NT2/D1 (cell line): ENCODE measurements around the gene SMIM7.

ENCODE experiments used
- DNase-seq: peaks from one replicate; pipeline ENCODE4 v3.0.0-alpha.2; 2011; ENCODE audit warnings: low read depth, low spot score
- H3K27me3 ChIP-seq: 2 replicates; pipeline ENCODE4 v1.6.0; 2011; ENCODE audit warnings: mild to moderate bottlenecking; ENCODE audit not compliant: insufficient read length, insufficient read depth
- H3K36me3 ChIP-seq: 2 replicates; pipeline ENCODE4 v1.6.1; 2011; ENCODE audit warnings: mild to moderate bottlenecking, low read length, mixed read lengths; ENCODE audit not compliant: insufficient read depth, insufficient read length
- H3K4me1 ChIP-seq: 2 replicates; pipeline ENCODE4 v1.5.1; 2011; ENCODE audit not compliant: insufficient read depth, insufficient read length
- H3K4me3 ChIP-seq: 2 replicates; pipeline ENCODE4 v1.5.1; 2011; ENCODE audit warnings: low read depth; ENCODE audit not compliant: insufficient read length
- H3K9ac ChIP-seq: 2 replicates; pipeline ENCODE4 v1.6.0; 2011; ENCODE audit warnings: low read depth; ENCODE audit not compliant: insufficient read length
- H3K9me3 ChIP-seq: 2 replicates; pipeline ENCODE4 v1.5.1; 2011; ENCODE audit warnings: mild to moderate bottlenecking, low read length; ENCODE audit not compliant: insufficient read depth
- SUZ12 ChIP-seq: IDR thresholded peaks from 2 replicates; pipeline ENCODE4 v1.6.1; 2011; ENCODE audit not compliant: insufficient read length, insufficient read depth; ENCODE audit errors: extremely low read depth
- YY1 ChIP-seq: IDR thresholded peaks from 2 replicates; pipeline ENCODE4 v1.6.1; 2011; ENCODE audit not compliant: insufficient read length, insufficient read depth
- ZNF274 ChIP-seq: IDR thresholded peaks from 2 replicates; pipeline ENCODE4 v1.6.1; 2011; ENCODE audit warnings: mild to moderate bottlenecking, low read depth, low read length

The SMIM7 gene

GRCh38 chr19:16623066-16623465 lies 36.9 kb downstream of the SMIM7 start:
- DNase-seq, result no peak
- Histone ChIP-seq H3K9ac (no peak overlapping the region), H3K4me3 (no peak overlapping the region), H3K36me3 (peaks cover 50% of the 10 kb centered on the region), H3K4me1 (peaks cover 21% of the 10 kb centered on the region), H3K27me3 (no peaks in the 10 kb centered on the region), H3K9me3 (no peaks in the 10 kb centered on the region)
- TF ChIP-seq ZNF274, result no peak
- TF ChIP-seq SUZ12, result no peak
- TF ChIP-seq YY1, result no peak

DNA sequence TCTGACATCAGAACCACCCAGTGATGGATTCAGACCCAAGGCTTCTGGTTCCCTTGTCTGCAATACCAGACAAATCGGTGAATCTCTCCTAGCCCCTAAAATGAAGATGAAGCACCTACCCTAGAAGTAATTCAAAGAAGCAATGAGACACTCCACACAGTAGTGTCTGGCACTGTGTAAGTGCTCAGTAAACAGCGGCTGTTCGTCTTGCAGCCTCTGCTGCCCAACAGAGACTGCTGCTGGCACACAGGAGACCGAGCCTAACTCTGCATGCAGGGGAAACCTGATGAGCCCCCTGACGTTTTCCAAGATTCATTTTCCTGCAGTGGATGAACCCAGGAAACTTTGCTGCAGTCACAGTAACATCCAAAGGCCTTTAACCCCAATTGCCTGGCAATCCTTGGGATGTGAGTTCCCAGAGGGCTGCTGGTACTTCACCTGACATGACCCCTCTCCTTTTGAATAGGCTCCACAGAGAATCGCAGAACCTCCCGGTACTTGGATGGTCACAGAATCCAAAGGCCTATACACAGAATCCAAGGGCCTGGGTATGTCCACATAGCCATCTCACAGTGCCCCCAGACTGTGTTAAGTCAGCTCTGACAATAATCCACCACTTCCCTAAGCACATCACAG lies 38.7 kb downstream of the SMIM7 start:
- H3K36me3 ChIP-seq, result peaks cover 51% of the 10 kb centered on the region
- H3K4me3 ChIP-seq, result no peak overlapping the region
- no peak overlapping the region for H3K9ac ChIP-seq
- no peak for TF ChIP-seq ZNF274
- TF ChIP-seq SUZ12, result no peak
- no peak for TF ChIP-seq YY1
- no peaks in the 10 kb centered on the region for H3K9me3 ChIP-seq
- H3K27me3 ChIP-seq, result no peaks in the 10 kb centered on the region
- DNase-seq, result no peak
- H3K4me1 ChIP-seq, result peaks cover 32% of the 10 kb centered on the region

DNA sequence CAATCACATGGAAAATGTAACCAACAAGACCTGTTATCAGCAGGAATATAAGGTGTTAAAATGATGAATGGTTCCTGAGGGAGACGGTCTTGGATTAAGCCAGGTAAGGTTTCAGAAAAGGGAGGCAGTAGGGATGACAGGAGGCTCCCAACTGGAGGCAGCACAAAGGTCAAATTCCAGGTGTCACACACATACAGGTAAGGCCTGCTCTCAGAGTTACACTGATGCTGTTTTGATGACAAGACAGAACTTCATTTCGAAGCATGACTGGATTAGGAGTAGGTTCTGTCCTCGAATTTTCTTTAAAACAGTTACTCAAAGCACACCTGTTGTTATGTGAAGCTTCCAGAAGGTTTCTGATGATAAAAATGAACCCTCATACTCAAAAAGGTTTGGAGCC lies 39.4 kb downstream of the SMIM7 start:
- H3K36me3 ChIP-seq, result peaks cover 50% of the 10 kb centered on the region
- H3K4me3 ChIP-seq, result no peak overlapping the region
- TF ChIP-seq SUZ12 (no peak), YY1 (no peak), ZNF274 (no peak)
- no peak for DNase-seq
- H3K9me3 ChIP-seq, result no peaks in the 10 kb centered on the region
- H3K4me1 ChIP-seq, result peaks cover 34% of the 10 kb centered on the region
- H3K27me3 ChIP-seq, result no peaks in the 10 kb centered on the region
- no peak overlapping the region for H3K9ac ChIP-seq

DNA sequence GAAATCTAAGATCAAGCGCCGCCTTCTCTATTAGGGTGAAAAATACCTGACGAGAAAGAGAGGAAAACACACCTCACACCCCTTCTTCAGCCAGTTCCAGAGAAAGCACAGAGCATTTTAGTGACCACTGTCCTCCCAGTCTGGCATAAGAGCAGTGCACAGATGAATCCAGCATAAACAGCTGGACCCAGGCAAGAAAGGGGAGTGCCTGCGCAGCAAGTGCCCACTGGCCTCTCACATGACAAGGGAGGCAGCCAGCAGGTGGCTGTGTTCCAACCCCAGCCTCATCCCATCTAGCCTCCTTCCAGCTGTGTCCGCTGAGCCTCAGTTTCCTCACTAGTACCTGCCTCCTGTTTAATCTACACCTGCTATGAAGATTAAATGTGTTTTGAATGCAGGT lies 39.9 kb downstream of the SMIM7 start:
- H3K9ac ChIP-seq, result no peak overlapping the region
- H3K4me3 ChIP-seq, result no peak overlapping the region
- H3K9me3 ChIP-seq, result no peaks in the 10 kb centered on the region
- H3K36me3 ChIP-seq, result peaks cover 45% of the 10 kb centered on the region
- no peak for TF ChIP-seq ZNF274
- no peak for TF ChIP-seq SUZ12
- TF ChIP-seq YY1, result no peak
- DNase-seq, result no peak
- H3K27me3 ChIP-seq, result no peaks in the 10 kb centered on the region
- peaks cover 35% of the 10 kb centered on the region for H3K4me1 ChIP-seq

- no peaks in the 10 kb centered on the region for H3K27me3 ChIP-seq
- no peak for TF ChIP-seq SUZ12
- no peak for TF ChIP-seq ZNF274
- TF ChIP-seq YY1, result no peak
- H3K36me3 ChIP-seq, result peaks cover 40% of the 10 kb centered on the region
- peaks cover 37% of the 10 kb centered on the region for H3K4me1 ChIP-seq
- H3K9me3 ChIP-seq, result no peaks in the 10 kb centered on the region
- DNase-seq, result no peak
- H3K4me3 ChIP-seq, result no peak overlapping the region
- no peak overlapping the region for H3K9ac ChIP-seq
These were observed 40.5 kb downstream of the SMIM7 start for GRCh38 chr19:16619457-16619856.

- DNase-seq, result no peak
- no peak for TF ChIP-seq YY1
- no peak for TF ChIP-seq ZNF274
- no peak for TF ChIP-seq SUZ12
- Histone ChIP-seq H3K9me3 (no peaks in the 10 kb centered on the region), H3K4me3 (no peak overlapping the region), H3K9ac (no peak overlapping the region), H3K36me3 (peaks cover 33% of the 10 kb centered on the region), H3K4me1 (peaks cover 37% of the 10 kb centered on the region), H3K27me3 (no peaks in the 10 kb centered on the region)
These were observed 41.7 kb downstream of the SMIM7 start for GRCh38 chr19:16618248-16618647.

DNA sequence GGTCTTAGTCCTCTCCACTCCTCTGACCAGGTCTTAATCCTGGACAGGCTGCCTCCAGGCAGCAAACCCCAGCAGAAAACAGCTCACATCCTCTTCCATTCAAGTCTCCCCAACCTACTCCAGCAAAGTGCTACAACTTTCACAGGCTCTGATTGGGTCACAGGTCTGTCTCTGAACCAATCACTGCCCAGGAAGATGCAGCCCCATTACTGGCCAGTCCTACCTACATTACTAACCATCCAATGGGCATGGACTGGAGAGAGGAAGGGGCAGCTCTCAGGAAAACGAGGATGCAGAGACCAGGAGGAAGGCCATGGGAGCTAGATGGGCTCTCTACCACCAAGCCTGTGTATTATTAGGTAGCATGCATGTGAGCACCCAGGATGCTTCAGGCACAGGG lies 44.1 kb downstream of the SMIM7 start:
- no peak overlapping the region for H3K9ac ChIP-seq
- peaks cover 19% of the 10 kb centered on the region for H3K36me3 ChIP-seq
- no peak for TF ChIP-seq ZNF274
- no peak for TF ChIP-seq SUZ12
- TF ChIP-seq YY1, result no peak
- peaks cover 33% of the 10 kb centered on the region for H3K4me1 ChIP-seq
- H3K4me3 ChIP-seq, result no peak overlapping the region
- no peaks in the 10 kb centered on the region for H3K27me3 ChIP-seq
- no peaks in the 10 kb centered on the region for H3K9me3 ChIP-seq
- DNase-seq, result no peak
